A673 (cell line): ENCODE measurements around the gene BABAM2. TPM values are rescaled to one million over a fixed set of nuclear protein-coding genes. Genes with fewer than 3 reads are reported as not detected.

Experiments
- BruUV-seq: library from RNA; stranded (reverse); fragments of 400-500 nt; replicated peaks from 2 replicates; lab custom pipeline; 2021; lab: Mats Ljungman, UMichigan
- CTCF ChIA-PET: fragments of 300-600 bp; sonication (Branson Sonifier 250); formaldehyde crosslinking; loops from one replicate; lab custom pipeline; 2022; ENCODE audit warnings: antibody characterized with exemption; lab: Charles Lee
- POLR2A ChIA-PET: fragments of 300-600 bp; sonication (Branson Sonifier 250); formaldehyde crosslinking; loops from one replicate; lab custom pipeline; 2022; ENCODE audit warnings: antibody characterized with exemption; ENCODE audit not compliant: low non-redundant PET; lab: Charles Lee
- DNase-seq: peaks from one replicate; pipeline ENCODE4 v3.0.0-alpha.2; 2015; ENCODE audit warnings: low spot score
- H3K27ac ChIP-seq: fragments of 200-600 bp; sonication (generic); 2 replicates; pipeline ENCODE4 v1.5.1; 2016; ENCODE audit warnings: mixed run types, low read depth, mild to moderate bottlenecking, mixed read lengths, antibody characterized with exemption, low read length; ENCODE audit not compliant: poor library complexity, severe bottlenecking
- H3K27me3 ChIP-seq: fragments of 200-600 bp; sonication (generic); replicated peaks from 2 replicates; pipeline ENCODE4 v1.6.1; 2017; ENCODE audit warnings: mixed run types, low read depth, mild to moderate bottlenecking, mixed read lengths, antibody characterized with exemption, low read length; ENCODE audit not compliant: insufficient read depth, poor library complexity
- H3K36me3 ChIP-seq: fragments of 200-600 bp; sonication (generic); 2 replicates; pipeline ENCODE4 v1.6.1; 2016; ENCODE audit warnings: mixed run types, mild to moderate bottlenecking, mixed read lengths, antibody characterized with exemption, low read length; ENCODE audit not compliant: insufficient read depth, poor library complexity, severe bottlenecking
- H3K4me1 ChIP-seq: fragments of 200-600 bp; sonication (generic); 2 replicates; pipeline ENCODE4 v1.6.1; 2017; ENCODE audit warnings: mixed run types, mild to moderate bottlenecking, mixed read lengths, antibody characterized with exemption, low read length; ENCODE audit not compliant: insufficient read depth, poor library complexity, severe bottlenecking
- H3K4me3 ChIP-seq: fragments of 200-600 bp; sonication (generic); 2 replicates; pipeline ENCODE4 v1.5.1; 2016; ENCODE audit warnings: low read depth, mixed run types, mild to moderate bottlenecking, mixed read lengths, low read length; ENCODE audit not compliant: poor library complexity, severe bottlenecking
- H3K9me3 ChIP-seq: fragments of 200-600 bp; sonication (generic); 2 replicates; pipeline ENCODE4 v1.6.1; 2016; ENCODE audit warnings: mixed run types, low read depth, mild to moderate bottlenecking, mixed read lengths, antibody characterized with exemption, low read length; ENCODE audit not compliant: poor library complexity, severe bottlenecking
- EZH2 ChIP-seq: fragments of 200-600 bp; sonication (generic); IDR thresholded peaks from 2 replicates; pipeline ENCODE4 v1.6.1; 2017; ENCODE audit warnings: borderline replicate concordance, low read depth, mild to moderate bottlenecking, mixed read lengths, antibody characterized with exemption, low read length; ENCODE audit not compliant: poor library complexity, severe bottlenecking
- intact Hi-C: fragments of 100-400 bp; cut with micrococcal nuclease; formaldehyde crosslinking; loops from one replicate; pipeline ENCODE4 v1.10.0; 2022; ENCODE audit not compliant: unreplicated experiment
- total RNA-seq: library from RNA; stranded (reverse); gene quantifications from 2 replicates; pipeline ENCODE4 v1.2.3, GENCODE V29; 2021
- TF ChIP-seq, protein P1 (sequence below): fragments of 300-800, 200-600 bp; sonication (generic); conservative IDR thresholded peaks from 2 replicates; pipeline ENCODE4 v1.5.1; 2017; ENCODE audit warnings: low read depth, mild to moderate bottlenecking, antibody characterized with exemption, low read length, moderate library complexity, mixed read lengths

The BABAM2 gene
- total RNA-seq, 1 experiment from 2014 or later: 21.8 TPM

DNA sequence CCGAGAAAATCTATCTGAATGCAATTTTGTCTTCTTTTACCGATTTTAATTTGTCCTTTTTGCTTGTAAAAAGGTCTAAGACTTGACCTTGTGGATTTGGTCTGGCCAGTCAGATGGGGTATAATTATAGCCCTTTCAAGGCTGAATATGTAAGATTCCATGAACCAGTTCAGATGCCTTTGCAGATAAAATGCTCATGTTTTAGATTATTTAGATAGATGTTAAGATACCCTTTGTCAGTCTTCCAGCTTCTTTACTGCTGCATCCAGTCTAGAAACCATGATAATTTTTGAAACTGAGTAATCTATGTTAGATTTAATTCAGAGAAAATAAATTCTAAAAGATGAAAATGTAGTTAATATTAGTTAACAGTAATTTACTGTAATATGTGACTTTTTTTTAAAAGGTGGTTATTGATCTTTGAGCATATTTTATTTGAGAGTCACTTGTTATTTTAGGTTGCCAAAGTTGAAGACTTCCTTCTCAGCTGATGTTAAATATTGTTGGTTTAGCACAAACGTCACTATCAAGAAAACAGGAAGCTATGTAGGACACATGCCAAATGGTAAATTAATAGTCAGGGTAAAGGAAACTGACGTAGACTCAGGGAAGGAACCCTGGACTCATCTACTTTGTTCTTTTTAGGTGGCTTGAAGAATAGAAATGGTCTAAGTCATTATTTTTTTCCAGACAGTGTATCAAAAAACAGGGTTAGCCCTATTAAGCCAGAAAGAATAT lies 29.8 kb downstream of the BABAM2 start:
- Histone ChIP-seq H3K27me3 (no peaks in the 10 kb centered on the region), H3K36me3 (no peaks in the 10 kb centered on the region), H3K4me3 (no peak overlapping the region), H3K9me3 (no peaks in the 10 kb centered on the region), H3K27ac (no peak overlapping the region), H3K4me1 (peaks cover 18% of the 10 kb centered on the region)
- POLR2A ChIA-PET: no interaction called here
- CTCF ChIA-PET: no interaction called here
- DNase-seq: peak; percentile 65
- no TSS peak for BruUV-seq
- TF ChIP-seq, protein P1, sequence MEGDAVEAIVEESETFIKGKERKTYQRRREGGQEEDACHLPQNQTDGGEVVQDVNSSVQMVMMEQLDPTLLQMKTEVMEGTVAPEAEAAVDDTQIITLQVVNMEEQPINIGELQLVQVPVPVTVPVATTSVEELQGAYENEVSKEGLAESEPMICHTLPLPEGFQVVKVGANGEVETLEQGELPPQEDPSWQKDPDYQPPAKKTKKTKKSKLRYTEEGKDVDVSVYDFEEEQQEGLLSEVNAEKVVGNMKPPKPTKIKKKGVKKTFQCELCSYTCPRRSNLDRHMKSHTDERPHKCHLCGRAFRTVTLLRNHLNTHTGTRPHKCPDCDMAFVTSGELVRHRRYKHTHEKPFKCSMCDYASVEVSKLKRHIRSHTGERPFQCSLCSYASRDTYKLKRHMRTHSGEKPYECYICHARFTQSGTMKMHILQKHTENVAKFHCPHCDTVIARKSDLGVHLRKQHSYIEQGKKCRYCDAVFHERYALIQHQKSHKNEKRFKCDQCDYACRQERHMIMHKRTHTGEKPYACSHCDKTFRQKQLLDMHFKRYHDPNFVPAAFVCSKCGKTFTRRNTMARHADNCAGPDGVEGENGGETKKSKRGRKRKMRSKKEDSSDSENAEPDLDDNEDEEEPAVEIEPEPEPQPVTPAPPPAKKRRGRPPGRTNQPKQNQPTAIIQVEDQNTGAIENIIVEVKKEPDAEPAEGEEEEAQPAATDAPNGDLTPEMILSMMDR: no peak
- TF ChIP-seq EZH2: no peak
- intact Hi-C loops: no loop called here

- Histone ChIP-seq H3K27me3 (no peaks in the 10 kb centered on the region), H3K9me3 (no peaks in the 10 kb centered on the region), H3K27ac (no peak overlapping the region), H3K4me1 (peaks cover 14% of the 10 kb centered on the region), H3K36me3 (no peaks in the 10 kb centered on the region), H3K4me3 (no peak overlapping the region)
- POLR2A ChIA-PET: no interaction called here
- no peak for TF ChIP-seq EZH2
- TF ChIP-seq, protein P1: no peak
- DNase-seq: no peak
- CTCF ChIA-PET: no interaction called here
- BruUV-seq: no TSS peak
- intact Hi-C loops: no loop called here
Measured at GRCh38 chr2:27921424-27921823, 30.9 kb downstream of the BABAM2 start.

DNA sequence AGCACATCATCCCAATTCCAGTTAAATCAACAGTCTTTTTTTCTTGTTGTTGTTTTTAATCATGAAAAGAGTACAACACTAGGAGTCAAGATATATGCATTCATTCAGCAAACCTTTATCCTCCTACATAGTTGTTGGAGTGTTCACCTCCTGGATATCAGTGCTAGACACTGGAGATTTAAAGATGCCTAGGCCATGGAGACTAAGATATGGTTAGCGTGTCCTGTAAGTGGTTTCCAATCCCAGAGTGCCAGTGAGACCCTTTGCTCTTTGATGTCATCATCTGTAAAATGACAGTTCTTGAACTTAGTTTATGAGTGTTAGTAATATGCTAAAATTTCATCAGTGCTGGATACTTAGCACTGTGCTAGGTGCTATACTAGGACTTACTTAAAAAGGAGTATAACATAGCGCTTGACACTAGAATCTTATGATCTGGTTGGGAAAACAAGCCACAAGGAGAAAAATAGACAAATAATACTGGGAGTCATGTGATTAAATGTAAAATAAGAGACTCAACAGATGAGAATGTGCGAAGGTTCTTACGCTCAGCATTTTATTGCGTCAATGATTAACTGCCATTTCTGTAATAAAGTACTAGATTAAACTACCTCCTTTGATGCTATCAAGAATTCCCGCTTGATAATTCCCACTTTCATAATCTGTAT lies 31.5 kb downstream of the BABAM2 start:
- CTCF ChIA-PET: no interaction called here
- no peaks in the 10 kb centered on the region for H3K9me3 ChIP-seq
- no TSS peak for BruUV-seq
- H3K36me3 ChIP-seq: no peaks in the 10 kb centered on the region
- H3K27me3 ChIP-seq: no peaks in the 10 kb centered on the region
- intact Hi-C loops: no loop called here
- TF ChIP-seq EZH2: no peak
- TF ChIP-seq, protein P1: no peak
- DNase-seq: no peak
- H3K4me1 ChIP-seq: peaks cover 14% of the 10 kb centered on the region
- POLR2A ChIA-PET: no interaction called here
- no peak overlapping the region for H3K27ac ChIP-seq
- H3K4me3 ChIP-seq: no peak overlapping the region
